GM18867 (cell line): ENCODE results near the gene SMIM8.
"Not testable (repeated sequence)": the region's sequence is repeated elsewhere in the genome, so short reads cannot be mapped to it uniquely, and the experiment has no call there.

Experiments used
- ATAC-seq: cut with Tn5 transposase; IDR thresholded peaks from one replicate; pipeline ENCODE4 v1.9.1; 2021; ENCODE audit warnings: mild to moderate bottlenecking, moderate library complexity; ENCODE audit not compliant: unreplicated experiment

Gene SMIM8, protein sequence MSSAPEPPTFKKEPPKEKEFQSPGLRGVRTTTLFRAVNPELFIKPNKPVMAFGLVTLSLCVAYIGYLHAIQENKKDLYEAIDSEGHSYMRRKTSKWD

DNA sequence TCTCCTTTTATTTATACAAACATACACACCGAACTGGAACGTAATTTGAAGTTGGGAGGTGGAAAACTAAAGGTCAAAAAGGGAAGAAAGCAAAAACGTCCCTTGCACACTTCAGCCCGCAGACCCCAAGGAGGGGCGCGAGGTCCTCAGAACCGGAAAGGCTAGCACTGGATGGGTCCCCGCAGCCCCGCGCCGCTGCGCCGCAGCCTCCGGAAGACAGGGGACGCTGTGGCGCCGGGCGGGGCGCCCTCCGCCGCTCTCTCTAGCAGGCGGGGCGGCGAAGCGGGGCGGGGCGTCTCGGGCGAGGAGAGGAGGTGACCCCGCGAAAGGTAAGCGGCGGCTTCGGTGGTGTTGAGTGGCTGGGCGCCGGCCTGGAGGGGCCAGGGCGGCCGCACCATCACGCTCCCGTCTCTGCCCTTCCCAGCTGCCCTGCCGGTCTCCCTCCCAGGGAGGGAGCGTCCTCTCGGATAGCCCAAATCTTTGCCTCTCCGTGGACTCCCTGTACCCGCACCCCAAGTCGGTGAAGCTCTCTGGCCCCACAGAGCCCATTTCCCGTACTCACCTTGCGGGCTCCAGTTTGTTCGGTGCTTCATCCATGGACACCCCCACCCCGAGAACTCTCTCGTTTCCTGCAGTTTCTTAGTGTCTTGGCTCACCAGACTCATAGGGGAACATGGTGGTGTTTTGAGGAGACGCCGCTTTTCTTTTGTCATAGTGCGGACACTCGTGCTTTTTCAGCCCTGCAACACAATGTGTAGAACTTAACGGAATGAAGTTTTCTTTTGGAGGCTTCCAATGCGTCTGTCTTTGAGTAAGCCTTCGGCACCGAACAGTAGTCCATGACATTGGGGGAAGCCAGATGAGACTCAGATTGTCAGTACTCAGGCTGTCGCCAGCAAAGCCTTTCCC, at the start of gene SMIM8:
SMIM8 (plus strand) TSS at position 285 of the 909 bp plus-strand sequence. CDS start 14,444 bp downstream, outside the sequence.
- ATAC-seq, result peak; percentile 99

DNA sequence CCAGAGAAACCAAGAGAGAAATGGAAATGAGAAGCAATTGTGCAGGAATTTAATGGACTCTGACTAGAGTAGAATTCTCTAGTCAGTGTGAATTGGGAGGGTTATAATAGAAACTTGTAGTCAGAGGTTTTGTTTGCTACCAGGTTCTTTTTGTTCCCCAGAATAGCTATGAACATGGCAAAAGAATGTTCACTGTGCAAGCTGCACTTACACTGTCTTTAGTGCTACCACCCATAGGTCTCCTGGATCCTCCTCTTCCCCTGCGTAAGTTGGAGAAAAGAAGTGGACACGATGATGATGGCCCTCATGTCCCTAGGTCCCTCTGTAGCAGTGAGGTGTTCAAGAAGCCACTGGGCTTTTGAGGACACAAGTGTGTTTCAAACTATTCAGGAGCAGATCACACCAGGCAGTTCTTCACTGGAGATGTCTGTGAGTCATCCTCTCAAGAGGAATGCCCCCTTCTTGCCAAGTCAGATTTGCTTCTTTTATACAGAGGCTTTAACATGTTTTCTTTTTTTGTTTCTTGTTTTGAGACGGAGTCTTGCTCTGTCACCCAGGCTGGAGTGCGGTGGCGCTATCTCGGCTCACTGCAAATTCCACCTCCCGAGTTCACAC, 47.6 kb upstream of the SMIM8 start:
- no peak for ATAC-seq

GRCh38 chr6:87276624-87277023, 45.8 kb upstream of the SMIM8 start:
- no peak for ATAC-seq

- no peak for ATAC-seq
Measured at GRCh38 chr6:87277123-87277522, 45.3 kb upstream of the SMIM8 start.

DNA sequence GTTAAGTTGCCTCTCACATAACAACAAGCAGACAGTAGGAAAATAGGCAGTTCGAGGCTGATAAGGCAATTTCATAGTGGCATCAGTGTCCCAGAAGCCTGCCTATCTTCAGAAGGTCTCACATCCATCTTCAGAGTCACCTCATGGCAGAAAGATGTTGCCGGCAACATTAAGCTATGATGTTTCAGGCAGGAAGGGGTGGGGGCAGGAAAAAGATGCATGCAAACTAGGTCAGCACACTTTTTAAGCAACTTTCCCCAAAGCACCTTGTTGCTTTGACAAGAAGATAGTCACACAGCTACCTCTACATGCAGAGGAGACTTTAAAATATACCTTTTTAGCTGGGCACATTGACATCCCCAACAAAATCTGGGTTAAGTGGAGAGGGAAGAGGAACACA, 43.2 kb upstream of the SMIM8 start:
- no peak for ATAC-seq

DNA sequence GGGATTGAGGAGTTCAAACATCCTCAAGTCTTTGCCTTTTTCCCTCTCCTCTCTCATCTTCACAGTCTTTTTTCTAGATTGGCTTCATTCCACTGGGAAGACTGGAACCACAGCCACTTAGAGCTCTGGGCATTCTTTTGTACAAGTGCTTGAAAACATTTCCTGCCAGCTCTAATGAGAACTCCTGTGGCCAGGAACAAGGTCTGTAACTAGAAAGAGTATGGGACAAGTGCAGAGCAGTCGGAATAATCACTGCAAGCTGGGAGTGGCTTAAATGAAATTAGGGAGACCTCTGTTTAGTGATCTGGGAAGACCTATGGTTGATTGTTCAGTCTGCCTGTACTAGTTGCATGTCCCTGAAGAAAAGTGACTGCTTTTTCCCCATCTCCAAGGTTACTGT, 41.0 kb upstream of the SMIM8 start:
- ATAC-seq, result no peak

DNA sequence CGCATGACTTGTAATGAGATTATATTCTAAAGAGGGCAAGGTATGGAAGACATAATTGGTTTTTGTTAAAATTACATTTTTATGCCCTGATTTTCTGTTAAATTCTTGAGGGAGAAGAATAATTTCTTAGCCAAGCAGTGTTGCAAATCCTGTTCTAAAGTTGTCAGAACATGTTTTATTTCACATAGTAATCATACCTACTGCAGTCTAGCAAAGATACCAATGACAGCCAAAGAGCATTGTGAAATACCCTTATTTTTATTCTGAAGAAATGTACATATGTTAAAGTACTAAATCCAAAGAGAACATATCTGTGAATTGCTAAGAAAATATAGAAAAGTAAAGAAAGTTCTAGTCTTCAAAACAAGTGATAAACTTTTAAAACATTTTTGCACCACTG, 39.6 kb upstream of the SMIM8 start:
- no peak for ATAC-seq

GRCh38 chr6:87283461-87283860, 38.9 kb upstream of the SMIM8 start:
- no peak for ATAC-seq

GRCh38 chr6:87287251-87287650, 35.1 kb upstream of the SMIM8 start:
- no peak for ATAC-seq

GRCh38 chr6:87289571-87289970, 32.8 kb upstream of the SMIM8 start:
- ATAC-seq, result no peak

DNA sequence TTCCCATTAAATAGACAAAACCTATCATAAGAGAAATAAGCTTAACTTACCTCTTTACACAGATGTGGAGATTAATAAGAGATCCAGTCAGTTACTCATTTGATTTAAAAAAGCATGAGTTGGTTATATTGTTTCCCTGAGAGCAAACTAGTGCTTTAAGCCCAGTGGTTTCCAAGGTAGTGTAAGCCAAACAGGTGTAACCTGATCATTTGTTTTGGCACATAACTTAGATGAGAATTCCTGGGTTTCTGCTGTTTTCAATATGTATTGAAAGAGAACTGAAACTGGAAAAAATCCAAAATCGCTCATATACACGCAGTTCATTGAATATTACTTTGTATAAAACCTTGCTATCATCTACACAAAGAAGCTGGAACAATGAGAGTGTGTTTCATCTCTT, 30.5 kb upstream of the SMIM8 start:
- ATAC-seq, result no peak

GRCh38 chr6:87293526-87293925, 28.9 kb upstream of the SMIM8 start:
- no peak for ATAC-seq

DNA sequence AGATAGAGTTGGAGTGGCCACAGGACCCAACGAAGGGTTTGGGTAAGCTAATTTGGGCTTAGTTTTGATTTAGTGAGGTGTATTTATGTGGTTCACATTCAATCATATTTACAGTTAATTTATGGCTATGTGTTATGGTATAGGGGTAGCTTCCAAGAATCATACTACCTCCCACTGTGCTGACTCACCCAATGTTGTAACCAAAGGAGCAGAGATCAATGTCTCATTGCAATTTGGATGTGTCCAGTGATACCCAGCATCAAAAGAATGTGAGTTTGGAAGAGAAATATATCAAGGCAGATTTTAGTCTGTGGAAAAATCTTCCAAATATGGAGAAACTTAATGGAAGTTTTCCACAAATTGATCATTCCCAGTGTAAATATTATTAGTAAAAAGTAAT, 25.3 kb upstream of the SMIM8 start:
- ATAC-seq, result no peak

GRCh38 chr6:87301277-87301676, 21.1 kb upstream of the SMIM8 start:
- not testable (repeated sequence) for ATAC-seq

GRCh38 chr6:87308970-87309369, 13.4 kb upstream of the SMIM8 start:
- ATAC-seq, result no peak

DNA sequence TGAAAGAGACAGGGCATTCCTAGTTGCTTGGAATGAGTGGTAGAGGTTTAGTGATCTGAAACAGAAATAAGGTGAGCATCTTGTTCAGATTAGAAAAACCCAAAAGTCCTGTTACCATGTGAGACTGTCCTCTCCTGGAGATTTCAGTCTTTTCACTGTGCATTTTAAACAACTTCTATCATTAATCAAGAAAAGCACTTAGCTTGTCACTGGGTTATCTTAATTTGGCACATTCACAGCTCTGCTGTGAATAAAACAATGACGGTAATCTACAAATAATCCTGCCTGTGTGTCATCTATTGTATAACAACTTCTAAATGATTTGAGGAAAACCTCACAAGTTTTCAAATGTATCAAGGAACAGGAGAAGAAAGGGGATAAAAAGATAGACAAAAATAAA, 9.5 kb upstream of the SMIM8 start:
- ATAC-seq, result no peak

DNA sequence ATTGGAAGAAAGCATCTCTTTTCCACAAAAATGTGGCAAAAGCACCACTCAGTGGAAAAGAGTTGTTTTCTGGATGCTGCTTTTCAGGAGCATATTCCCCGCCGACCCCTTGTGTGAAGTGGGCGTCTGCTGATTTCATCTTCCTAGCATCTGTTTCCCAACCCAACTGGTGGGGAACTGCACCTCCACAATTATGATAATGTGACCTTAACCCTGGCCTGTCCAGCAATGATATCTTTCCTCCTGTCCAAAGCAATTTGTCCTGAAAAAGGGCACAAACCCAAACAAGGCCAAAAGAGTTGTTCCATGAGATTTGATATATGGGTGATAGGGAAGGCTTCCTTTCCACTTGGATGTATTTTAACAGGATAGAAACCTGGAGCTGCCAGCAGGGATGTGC, 7.3 kb upstream of the SMIM8 start:
- ATAC-seq, result no peak

GRCh38 chr6:87319271-87319987, 3.0 kb upstream of the SMIM8 start:
- no peak for ATAC-seq

- not testable (repeated sequence) for ATAC-seq
Measured at GRCh38 chr6:87323880-87324279, 1.5 kb downstream of the SMIM8 start.

DNA sequence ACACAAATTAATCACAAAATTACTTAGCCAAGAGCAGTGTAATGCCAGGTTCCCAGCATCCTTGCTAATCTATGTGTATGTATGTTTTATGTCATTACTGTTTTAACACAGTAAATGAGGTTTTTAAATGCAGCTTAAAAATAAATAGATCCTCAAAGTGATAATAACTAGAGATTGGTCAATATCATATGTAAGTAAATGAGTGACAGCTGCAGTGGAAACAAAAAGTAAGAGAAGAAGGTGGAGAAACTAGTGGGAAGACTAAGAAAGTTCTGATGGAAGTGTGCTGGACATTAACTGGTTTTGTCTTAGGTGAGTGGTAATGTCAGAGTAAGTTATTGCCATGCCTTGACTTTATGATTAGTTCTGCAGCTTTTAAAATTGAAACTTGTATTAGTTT, 8.6 kb downstream of the SMIM8 start:
- ATAC-seq, result no peak

DNA sequence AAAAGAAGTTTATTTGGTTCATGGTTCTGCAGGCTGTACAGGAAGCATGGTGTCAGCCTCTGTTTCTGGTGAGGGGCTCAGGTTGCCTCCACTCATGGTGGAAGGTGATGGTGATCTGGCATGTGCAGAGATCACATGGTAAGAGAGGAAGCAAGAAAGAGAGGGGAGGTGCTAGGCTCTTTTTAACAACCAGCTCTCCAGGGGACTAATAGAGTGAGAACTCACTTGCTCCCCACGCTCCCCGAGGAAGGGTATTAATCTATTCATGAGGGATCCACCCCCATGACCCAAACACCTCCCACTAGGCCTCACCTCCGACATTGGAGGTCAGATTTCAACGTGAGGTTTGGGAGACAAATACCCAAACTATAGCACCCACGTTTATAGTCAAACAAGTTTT, 10.6 kb downstream of the SMIM8 start:
- ATAC-seq, result no peak
